ENCODE measurements around the gene CADPS. TPM values are rescaled to one million over a fixed set of nuclear protein-coding genes. Genes with fewer than 3 reads are reported as not detected.

CADPS gene
- polyA plus RNA-seq, 1 of the 3 experiments (the other 2 are of a cell fraction): 5.8 TPM

DNA sequence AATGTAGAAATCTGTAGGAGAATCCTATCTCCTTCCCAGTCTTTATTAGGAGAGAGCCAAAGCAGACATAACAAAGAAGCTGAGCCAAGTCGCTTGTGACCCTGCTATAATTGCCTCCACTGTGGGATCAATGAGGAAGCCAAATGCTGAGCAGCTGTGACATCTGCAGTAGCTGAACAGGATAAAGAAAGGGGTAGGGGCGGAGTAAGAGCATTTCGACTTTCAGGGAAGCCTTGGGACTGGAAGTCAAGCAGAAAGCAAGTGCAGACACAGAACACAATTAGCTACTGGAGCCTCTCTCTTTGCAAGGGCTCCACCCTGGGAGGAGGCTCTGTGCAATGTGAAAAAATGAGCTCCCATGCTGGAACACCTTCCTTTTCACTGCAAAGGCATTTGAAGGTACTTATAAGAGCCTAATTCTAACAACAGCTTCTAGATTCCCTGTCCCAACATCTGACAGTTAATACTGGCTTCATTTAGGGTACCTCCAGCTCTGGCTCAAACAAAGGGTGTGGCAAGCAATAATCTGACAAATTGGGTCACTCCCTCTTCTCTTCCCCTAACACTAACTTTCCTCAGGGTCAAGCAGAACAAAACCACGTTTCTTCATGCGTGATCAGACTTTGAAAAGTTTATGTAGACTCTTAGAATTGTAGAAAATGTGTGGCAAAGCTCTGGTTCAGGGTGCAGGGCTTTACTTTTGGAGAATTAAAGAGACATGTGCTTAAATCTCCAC is 166.4 kb downstream of the CADPS start:
- Histone ChIP-seq H3K4me2 (no peak overlapping the region), H3F3A (replicated peaks; ENCODE audit: insufficient read depth) (no peaks in the 10 kb centered on the region), H3K79me2 (ENCODE audit: insufficient read depth) (no peaks in the 10 kb centered on the region), H3K9me2 (no peaks in the 10 kb centered on the region), H3K9ac (no peak overlapping the region), H3K4me1 (ENCODE audit: control insufficient read depth in 1 of 2, insufficient read depth in 2 of 2, low read depth in 1 of 2, low read length in 1 of 2) (no peaks in the 10 kb centered on the region; a peak in 2 of 4 replicates), H3K4me3 (ENCODE audit: low read depth in 2 of 2, low read length in 1 of 2) (no peak overlapping the region), H3K27ac (ENCODE audit: low read depth in 2 of 2, low read length in 1 of 2) (no peak overlapping the region), H3K27me3 (ENCODE audit: insufficient read depth) (no peaks in the 10 kb centered on the region), H3K36me3 (replicated peaks in 1 of 2; ENCODE audit: control insufficient read depth in 1 of 2, insufficient read depth in 2 of 2, low read length in 1 of 2) (no peaks in the 10 kb centered on the region), H3K9me3 (no peaks in the 10 kb centered on the region), H4K20me1 (ENCODE audit: insufficient read depth) (no peaks in the 10 kb centered on the region), H2AFZ (ENCODE audit: low read depth) (no peak overlapping the region)
- CTCF ChIA-PET: interaction anchor here (0.8 to 1.2 kb wide), 3 partner anchors 10 to 44 kb away, joined by 3 read pairs; no protein-coding TSS in a partner anchor
- TF ChIP-seq RAD21 (IDR thresholded peaks at IDR 0.05; ENCODE audit: low read length): no peak
- WGBS (ENCODE audit: low lambda C conversion rate): 73% methylated on average over 5 of the region's 5 CpGs
- DNase-seq: no peak
- POLR2A ChIA-PET: no interaction called here

DNA sequence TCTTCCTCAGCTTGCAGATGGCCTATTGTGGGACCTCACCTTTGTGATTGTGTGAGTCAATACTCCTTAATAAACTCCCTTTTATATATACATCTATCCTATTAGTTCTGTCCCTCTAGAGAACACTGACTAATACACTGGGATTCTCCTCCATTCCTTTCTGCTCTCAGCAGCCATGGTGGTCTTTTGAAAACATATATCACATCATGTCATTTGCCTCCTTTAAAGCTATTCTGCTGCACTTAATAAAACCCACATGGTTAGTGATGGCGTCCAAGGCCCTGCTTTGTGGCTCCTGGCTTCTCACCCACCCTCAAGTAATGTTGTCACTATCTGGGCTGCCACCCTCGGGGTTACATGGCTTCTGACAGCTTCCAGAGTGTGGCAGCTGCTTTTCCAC is 169.5 kb downstream of the CADPS start:
- H3K36me3 ChIP-seq (replicated peaks in 1 of 2; ENCODE audit: control insufficient read depth in 1 of 2, insufficient read depth in 2 of 2, low read length in 1 of 2): no peaks in the 10 kb centered on the region
- no peaks in the 10 kb centered on the region for H3K4me1 ChIP-seq (ENCODE audit: control insufficient read depth in 1 of 2, insufficient read depth in 2 of 2, low read depth in 1 of 2, low read length in 1 of 2)
- no peak overlapping the region for H3K9ac ChIP-seq
- H3K79me2 ChIP-seq (ENCODE audit: insufficient read depth): no peaks in the 10 kb centered on the region
- no peaks in the 10 kb centered on the region for H3K9me3 ChIP-seq
- DNase-seq: no peak
- no peaks in the 10 kb centered on the region for H4K20me1 ChIP-seq (ENCODE audit: insufficient read depth)
- POLR2A ChIA-PET: no interaction called here
- no peak overlapping the region for H2AFZ ChIP-seq (ENCODE audit: low read depth)
- H3K27ac ChIP-seq (ENCODE audit: low read depth in 2 of 2, low read length in 1 of 2): no peak overlapping the region
- 44% methylated on average over 2 of the region's 2 CpGs for WGBS (ENCODE audit: low lambda C conversion rate)
- H3K4me3 ChIP-seq (ENCODE audit: low read depth in 2 of 2, low read length in 1 of 2): no peak overlapping the region
- no peaks in the 10 kb centered on the region for H3F3A ChIP-seq (replicated peaks; ENCODE audit: insufficient read depth)
- H3K9me2 ChIP-seq: no peaks in the 10 kb centered on the region
- no peaks in the 10 kb centered on the region for H3K27me3 ChIP-seq (ENCODE audit: insufficient read depth)
- TF ChIP-seq MXI1 (IDR thresholded peaks at IDR 0.05; ENCODE audit: low read depth, low read length) (no peak), POLR2AphosphoS5 (IDR thresholded peaks at IDR 0.05; ENCODE audit: low read depth, low read length) (no peak), ELF1 (IDR thresholded peaks at IDR 0.05) (no peak), RCOR1 (IDR thresholded peaks at IDR 0.05; ENCODE audit: low read length) (no peak), FOXM1 (IDR thresholded peaks at IDR 0.05; ENCODE audit: low read depth) (no peak), ZBTB33 (IDR thresholded peaks at IDR 0.05; ENCODE audit: borderline replicate concordance, low read depth) (no peak), SMC3 (IDR thresholded peaks at IDR 0.05; ENCODE audit: low read depth, low read length) (no peak)
- no peak overlapping the region for H3K4me2 ChIP-seq
- CTCF ChIA-PET: interaction anchor here (0.6 to 1.0 kb wide), 2 partner anchors 18 to 489 kb away, joined by 3 to 4 read pairs; no protein-coding TSS in a partner anchor

DNA sequence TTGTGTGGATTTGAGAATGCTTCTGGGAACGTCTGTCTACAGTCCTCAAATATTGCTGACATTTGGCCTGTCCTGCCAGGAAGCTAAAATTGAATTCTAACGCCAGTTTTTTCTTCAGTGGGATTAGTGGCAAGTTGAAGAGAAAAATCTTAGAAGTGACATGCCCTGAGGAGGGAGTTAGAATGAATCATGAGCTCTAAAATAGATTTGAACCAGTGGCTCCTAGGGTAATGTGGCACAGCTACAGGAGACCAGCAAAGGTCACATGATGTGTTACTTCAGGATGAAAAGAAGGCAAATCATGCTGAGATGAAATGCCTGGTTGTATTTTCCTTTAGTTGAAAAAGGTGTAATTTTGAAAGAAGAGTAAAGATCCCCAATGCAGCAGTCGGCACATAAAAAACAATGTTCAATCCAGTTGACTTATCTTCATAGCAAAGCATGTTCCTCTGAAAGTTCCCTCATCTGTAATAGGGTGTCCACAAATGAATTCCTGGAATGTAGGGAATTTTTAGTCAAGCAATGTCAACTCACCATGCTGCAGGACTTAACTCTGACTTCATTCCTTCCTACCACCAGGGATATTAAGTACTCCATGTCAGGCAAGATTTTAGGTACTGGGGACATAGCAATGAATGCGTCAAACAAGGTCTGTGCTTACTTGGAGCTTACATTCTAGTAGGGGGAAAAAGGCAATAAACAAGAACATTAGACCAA is 171.6 kb downstream of the CADPS start:
- POLR2A ChIA-PET: no interaction called here
- H3K9me3 ChIP-seq: no peaks in the 10 kb centered on the region
- WGBS (ENCODE audit: low lambda C conversion rate): 67% methylated on average over 4 of the region's 4 CpGs
- H3K9me2 ChIP-seq: no peaks in the 10 kb centered on the region
- H3F3A ChIP-seq (replicated peaks; ENCODE audit: insufficient read depth): no peaks in the 10 kb centered on the region
- TF ChIP-seq CTCF (IDR thresholded peaks at IDR 0.05): no peak
- TF ChIP-seq EP300 (IDR thresholded peaks at IDR 0.05; ENCODE audit: borderline replicate concordance in 1 of 2, low read depth in 1 of 2, low read length in 1 of 2): no peak
- no peak for TF ChIP-seq RCOR1 (IDR thresholded peaks at IDR 0.05; ENCODE audit: low read length)
- H3K36me3 ChIP-seq (replicated peaks in 1 of 2; ENCODE audit: control insufficient read depth in 1 of 2, insufficient read depth in 2 of 2, low read length in 1 of 2): no peaks in the 10 kb centered on the region
- no peaks in the 10 kb centered on the region for H4K20me1 ChIP-seq (ENCODE audit: insufficient read depth)
- DNase-seq: no peak
- no peak overlapping the region for H3K9ac ChIP-seq
- H3K4me3 ChIP-seq (ENCODE audit: low read depth in 2 of 2, low read length in 1 of 2): no peak overlapping the region
- no peak overlapping the region for H3K27ac ChIP-seq (ENCODE audit: low read depth in 2 of 2, low read length in 1 of 2)
- H3K4me2 ChIP-seq: no peak overlapping the region
- CTCF ChIA-PET: interaction anchor here (0.9 to 1.3 kb wide), 4 partner anchors 25 to 131 kb away, joined by 3 to 4 read pairs (median 4); no protein-coding TSS in a partner anchor
- H2AFZ ChIP-seq (ENCODE audit: low read depth): no peak overlapping the region
- H3K4me1 ChIP-seq (ENCODE audit: control insufficient read depth in 1 of 2, insufficient read depth in 2 of 2, low read depth in 1 of 2, low read length in 1 of 2): no peaks in the 10 kb centered on the region
- no peaks in the 10 kb centered on the region for H3K79me2 ChIP-seq (ENCODE audit: insufficient read depth)
- no peaks in the 10 kb centered on the region for H3K27me3 ChIP-seq (ENCODE audit: insufficient read depth)

Measured in SK-N-SH (cell line).